HCEC 1CT (cell line): ENCODE data around the gene STX2.
A peak's percentile ranks its signal among the peaks of the same experiment; 100 is the strongest.

Experiments
- DNase-seq: peaks from one replicate; pipeline ENCODE4 v3.0.0-alpha.2; 2017

The STX2 gene

GRCh38 chr12:130829391-130830245 lies 9.4 kb downstream of the STX2 start:
- DNase-seq = no peak

- no peak for DNase-seq
Observed at GRCh38 chr12:130828895-130829294, 10.2 kb downstream of the STX2 start.

DNA sequence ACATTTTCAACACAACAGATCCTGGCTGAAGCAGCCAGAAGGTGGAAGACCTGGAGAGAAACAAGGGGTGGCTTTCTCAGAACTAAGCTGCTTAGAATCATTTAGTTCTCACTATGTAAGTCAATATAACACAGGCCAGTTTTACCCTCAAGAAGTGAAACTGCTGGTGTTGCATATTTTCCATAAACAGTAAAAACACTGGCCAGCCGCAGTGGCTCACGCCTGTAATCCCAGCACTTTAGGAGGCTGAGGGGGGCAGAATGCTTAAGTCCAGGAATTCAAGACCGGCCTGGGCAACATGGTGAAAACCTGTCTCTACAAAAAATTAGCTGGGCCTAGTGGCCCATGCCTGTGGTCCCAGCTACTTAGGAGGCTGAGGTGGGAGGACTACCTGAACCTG lies 11.6 kb downstream of the STX2 start:
- peak; percentile 8 for DNase-seq

- DNase-seq = peak; percentile 82
Observed at GRCh38 chr12:130826151-130826801, 12.8 kb downstream of the STX2 start.

DNA sequence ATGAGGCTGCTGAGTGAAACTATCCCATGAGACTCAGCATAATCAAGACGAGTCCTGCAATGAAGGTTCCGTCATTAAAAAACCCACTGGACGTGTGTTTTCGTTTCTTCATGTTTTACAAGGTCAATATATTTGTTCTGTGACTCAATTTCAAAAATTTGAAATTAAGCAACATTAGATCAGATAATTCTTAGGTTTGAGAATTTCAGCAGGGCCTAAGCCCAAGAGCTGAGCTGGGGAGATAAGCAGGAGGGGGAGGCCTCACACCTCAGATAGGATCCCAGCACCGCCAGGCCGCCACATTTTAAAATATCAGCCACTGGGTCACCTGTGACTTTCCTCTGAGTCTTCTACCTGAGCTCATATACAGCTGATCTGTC lies 13.3 kb downstream of the STX2 start:
- DNase-seq = no peak

GRCh38 chr12:130819681-130820080 lies 19.4 kb downstream of the STX2 start:
- no peak for DNase-seq

GRCh38 chr12:130818635-130819576 lies 20.1 kb downstream of the STX2 start:
- no peak for DNase-seq

DNA sequence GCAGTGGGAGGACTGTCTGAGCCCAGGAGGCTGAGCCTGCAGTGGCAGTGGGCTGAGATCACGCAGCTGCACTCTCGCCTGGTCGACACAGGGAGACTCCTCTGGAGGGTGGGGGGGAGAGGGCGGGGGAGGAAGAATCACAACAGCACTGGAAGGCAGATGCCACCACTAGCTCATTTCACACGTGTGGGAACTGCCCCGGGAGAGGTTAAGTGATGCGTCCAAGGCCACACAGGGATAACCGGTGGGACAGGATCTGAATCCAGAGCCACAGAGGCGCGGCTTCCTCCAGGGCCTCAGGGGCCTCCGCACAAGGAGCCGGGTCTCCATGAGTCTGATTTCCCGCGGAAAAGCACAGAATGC lies 20.8 kb downstream of the STX2 start:
- no peak for DNase-seq

DNA sequence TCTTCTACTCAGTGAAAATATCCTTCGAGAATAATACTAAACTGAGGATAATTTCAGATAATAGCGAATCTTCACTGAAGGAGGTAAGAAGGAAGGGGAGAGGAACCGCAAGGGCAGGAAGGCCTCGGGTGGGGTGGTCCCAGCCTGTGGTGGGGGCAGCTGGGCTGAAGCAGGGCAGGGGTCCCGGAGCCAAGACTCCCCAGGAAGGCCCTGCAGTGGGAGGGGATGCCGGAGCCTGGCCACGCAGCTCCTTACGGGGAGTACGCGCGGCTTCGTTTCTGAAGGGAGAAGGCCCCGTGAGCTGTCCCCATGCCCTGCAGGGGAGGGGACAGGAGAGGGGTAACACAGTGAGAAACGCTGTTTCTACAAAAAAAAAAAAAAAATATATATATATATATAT lies 21.2 kb downstream of the STX2 start:
- DNase-seq = no peak

DNA sequence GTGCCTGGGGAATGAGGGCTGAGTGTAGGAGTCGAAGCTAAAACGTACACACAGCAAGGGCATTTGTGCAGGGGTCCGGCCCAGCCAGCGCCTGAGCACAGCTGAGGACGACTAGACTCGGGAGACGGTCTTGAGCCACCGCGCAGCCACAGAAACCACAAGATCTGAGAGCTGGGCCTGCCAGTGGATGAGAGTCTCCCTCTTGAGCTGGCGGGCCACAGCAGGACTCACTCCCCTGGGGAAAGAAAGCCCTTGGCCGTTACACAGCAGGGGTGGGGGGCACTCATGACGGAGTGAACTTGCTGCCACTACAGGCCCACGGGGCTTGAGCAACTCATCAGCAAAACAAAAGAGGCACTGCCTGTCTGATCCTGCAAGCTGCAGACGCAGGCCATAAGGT lies 23.0 kb downstream of the STX2 start:
- no peak for DNase-seq

DNA sequence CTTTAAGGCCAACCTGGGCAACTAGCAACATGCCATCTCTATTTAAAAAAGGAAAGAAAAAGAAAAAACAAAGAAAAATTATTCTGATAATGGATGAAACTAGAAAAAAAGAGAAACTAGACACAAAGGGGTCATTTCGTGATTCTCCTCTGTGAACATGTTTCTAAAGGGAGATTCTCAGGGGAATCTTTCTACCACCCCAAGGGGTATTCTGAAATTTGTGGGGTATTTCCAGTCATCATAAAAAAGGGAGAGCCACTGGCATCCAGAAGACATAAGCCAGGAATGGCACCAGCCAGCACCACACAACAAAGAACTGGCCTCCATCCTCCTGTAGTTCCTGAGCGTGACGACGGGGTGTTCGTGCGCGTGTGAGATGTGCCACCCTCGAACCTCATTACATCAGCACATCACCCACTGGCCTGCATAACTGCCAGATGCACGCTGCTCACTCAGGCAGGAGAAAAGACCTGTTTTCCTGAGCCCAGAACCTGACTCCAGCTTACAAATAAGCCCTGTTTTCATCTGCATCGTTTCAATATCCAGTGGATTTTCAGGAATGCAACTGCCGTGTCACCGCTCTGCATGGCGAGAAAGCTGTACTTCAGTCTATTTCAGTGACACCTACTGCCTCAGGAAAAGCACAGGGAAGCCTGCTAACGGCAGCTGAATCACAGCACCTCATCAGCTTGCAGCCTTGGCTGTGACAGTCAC lies 23.9 kb downstream of the STX2 start:
- DNase-seq = no peak

- no peak for DNase-seq
Observed at GRCh38 chr12:130813949-130814348, 25.1 kb downstream of the STX2 start.

DNA sequence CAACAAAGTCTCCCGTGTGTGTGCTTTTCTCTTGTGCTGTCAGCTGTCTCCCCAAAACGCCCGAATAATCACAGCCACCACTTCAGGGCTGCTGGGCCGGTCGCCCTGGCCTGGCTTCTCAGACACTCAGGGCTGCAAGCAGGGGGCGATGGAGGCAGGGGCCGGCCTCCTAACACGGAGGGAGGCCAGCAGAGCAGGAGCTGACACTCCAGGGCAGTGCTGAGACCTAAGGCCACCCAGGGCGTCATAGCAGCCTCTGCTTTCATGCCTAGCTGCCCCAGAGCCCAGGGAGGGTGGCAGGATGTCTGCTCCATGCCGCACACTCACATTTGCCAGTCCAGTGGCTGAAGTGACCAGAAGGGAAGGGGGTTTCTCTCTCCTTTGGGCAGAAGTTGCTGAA lies 25.6 kb downstream of the STX2 start:
- no peak for DNase-seq

DNA sequence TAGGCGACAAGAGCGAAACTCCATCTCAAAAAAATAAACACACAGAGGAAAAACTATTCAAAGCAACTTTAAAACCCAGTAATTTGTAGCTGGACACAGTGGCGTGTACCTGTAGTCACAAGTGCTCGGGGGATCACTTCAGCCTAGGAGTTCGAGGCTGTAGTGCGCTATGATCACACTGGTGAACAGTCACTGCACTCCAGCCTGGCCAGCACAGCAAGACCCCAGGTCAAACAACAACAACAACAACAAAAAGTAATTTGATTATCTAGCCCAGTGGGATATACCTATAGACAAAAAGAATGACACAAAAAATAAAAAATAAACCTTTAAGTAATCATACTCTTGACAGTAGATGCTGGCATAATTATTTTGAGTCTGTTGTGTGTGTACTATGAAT lies 29.3 kb downstream of the STX2 start:
- no peak for DNase-seq

DNA sequence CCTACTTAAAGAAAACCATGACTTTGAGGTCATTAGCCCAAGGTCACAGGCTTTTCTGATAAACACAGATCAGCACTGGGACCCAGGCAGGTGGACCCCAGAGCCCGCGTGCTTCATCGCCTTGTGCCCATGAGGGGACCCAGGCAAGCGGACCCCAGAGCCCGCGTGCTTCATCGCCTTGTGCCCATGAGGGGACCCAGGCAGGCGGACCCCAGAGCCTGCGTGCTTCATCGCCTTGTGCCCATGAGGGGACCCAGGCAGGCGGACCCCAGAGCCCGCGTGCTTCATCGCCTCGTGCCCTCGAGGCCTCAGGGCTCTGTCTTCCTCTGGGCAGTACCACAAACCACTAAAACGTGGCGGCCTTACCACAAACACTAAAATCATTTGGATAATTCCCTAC lies 31.7 kb downstream of the STX2 start:
- DNase-seq = no peak

DNA sequence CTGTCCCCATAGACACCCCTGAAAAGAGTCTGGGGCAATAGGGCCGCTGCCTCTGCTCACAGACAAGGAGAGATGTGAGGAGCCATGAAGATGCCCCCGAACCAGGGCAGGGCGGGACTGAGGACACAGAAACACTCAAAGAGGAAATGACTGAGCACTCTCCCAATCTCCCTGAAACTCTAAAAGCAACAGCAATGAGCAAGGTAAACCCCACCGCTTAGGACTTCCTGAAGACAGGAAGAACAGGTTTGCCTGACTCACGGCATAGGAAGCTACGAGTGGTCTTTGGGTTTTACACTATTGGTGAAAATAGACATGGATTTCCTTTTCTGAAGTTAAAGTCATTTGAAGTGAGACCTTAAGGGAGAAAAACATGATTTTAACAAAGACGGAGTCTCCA lies 32.5 kb downstream of the STX2 start:
- no peak for DNase-seq

GRCh38 chr12:130805635-130806034 lies 33.4 kb downstream of the STX2 start:
- no peak for DNase-seq

DNA sequence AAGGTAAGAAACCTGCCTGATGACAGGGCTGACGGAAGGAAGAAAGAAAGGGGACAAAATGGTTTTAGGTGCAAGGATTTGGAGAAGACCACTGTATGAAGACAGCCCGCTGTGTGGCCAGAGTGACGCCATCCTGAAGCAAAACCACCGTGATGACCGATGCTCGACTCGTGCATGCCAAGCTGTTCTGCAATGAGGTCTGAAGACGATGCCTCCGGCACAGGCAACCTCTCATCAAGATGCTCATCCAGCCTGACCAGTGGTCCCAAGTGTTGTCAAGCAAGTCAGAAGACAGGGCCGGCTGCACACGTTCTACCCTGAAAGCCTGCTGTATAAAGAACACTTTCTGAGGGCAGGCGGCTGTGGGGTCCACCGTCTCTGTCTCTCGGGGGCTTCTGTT lies 34.8 kb downstream of the STX2 start:
- peak; percentile 62 for DNase-seq

- peak; percentile 73 for DNase-seq
Observed at GRCh38 chr12:130803702-130804101, 35.3 kb downstream of the STX2 start.

DNA sequence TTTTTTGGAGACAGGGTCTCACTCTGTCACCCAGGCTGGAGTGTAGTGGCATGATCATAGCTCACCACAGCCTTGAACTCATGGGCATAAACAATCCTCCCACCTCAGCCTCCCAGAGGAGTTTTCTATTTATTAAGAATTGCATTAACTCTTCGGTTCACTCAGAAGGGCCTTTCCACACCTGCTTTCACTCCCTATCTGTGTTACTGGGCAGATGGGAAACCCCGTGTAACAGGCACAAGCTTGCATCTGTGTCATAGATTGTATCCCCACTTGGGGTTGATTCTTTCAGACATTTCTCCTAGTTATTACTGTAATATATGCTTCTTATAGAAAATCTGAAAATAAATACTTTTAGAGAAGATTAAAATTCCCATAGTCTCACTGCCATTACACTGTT lies 38.7 kb downstream of the STX2 start:
- no peak for DNase-seq

- DNase-seq = peak; percentile 53
Observed at GRCh38 chr12:130799051-130799450, 40.0 kb downstream of the STX2 start.

DNA sequence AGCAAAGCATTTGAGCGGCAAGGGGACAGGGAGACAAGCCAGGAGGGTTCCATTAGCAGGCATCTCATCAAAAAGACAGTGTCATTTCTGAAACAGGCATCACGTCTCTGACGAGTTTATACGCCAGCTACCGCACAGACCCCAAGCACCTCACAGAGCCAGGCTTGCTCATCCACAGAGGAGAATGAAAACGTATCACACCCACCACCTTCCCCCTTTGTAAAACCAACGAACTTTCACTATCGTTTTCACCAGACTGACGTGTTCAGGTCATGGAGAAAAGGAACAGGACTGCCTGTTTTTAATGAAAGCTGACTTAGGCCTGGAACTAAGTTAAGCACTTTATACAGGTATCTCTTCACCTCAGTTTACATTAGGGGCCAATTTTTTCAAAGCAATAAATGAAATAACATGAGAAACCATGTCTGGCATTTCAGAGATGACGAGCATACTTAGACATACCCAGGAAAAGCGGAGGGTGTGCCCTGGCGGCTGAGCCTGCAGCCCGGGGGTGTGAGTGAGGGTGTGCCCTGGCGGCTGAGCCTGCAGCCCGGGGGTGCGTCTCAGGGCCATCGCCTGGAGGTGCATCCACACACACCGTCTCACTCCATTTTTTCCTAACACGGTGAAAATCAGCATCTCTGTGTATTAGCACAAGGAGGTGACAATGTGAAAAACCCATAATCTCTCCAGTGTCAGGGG lies 41.9 kb downstream of the STX2 start:
- DNase-seq = no peak
